Skeletal muscle tissue (tissue), 4 donors: ENCODE measurements around the gene C11orf21. TPM values are rescaled to one million over a fixed set of nuclear protein-coding genes. Genes with fewer than 3 reads are reported as not detected.

Experiments
- H3K27ac ChIP-seq: one replicate; pipeline ENCODE4 v1.7.0; 2013; ENCODE audit warnings: mild to moderate bottlenecking, low read depth, low read length, inconsistent platforms
- H3K27me3 ChIP-seq, 3 donors: one replicate each; pipeline ENCODE4 v1.7.0; 2013; ENCODE audit warnings: low read length in 3 of 3; ENCODE audit not compliant: control insufficient read depth in 3 of 3, insufficient read depth in 3 of 3
- H3K36me3 ChIP-seq, 3 donors: one replicate each; pipeline ENCODE4 v1.7.0; 2013; ENCODE audit warnings: low read length in 3 of 3; ENCODE audit not compliant: control insufficient read depth in 3 of 3, insufficient read depth in 3 of 3
- H3K4me1 ChIP-seq, 3 donors: one replicate each; pipeline ENCODE4 v1.7.0; 2013; ENCODE audit warnings: low read length in 3 of 3, mild to moderate bottlenecking in 3 of 3; ENCODE audit not compliant: control insufficient read depth in 3 of 3, insufficient read depth in 3 of 3
- H3K4me3 ChIP-seq, 3 donors: one replicate each; pipeline ENCODE4 v1.7.0; 2013; ENCODE audit warnings: low read length in 3 of 3
- H3K9ac ChIP-seq, 3 donors: one replicate each; pipeline ENCODE4 v1.7.0; 2013; ENCODE audit warnings: low read length in 3 of 3, mild to moderate bottlenecking in 3 of 3, moderate library complexity in 2 of 3, low read depth in 1 of 3
- H3K9me3 ChIP-seq, 3 donors: one replicate each; pipeline ENCODE4 v1.7.0; 2013; ENCODE audit warnings: low read length in 3 of 3; ENCODE audit not compliant: control insufficient read depth in 3 of 3
- total RNA-seq: library from RNA; depleted of rRNA; stranded (reverse); fragments of >200 nt; gene quantifications from one replicate; pipeline ENCODE4 v1.2.3, GENCODE V29; 2014
- donor health status: Osteomylitis.

C11orf21 gene
- total RNA-seq, 1 donor from 2014 or later: 1.6 TPM

- Histone ChIP-seq H3K27ac (no peak overlapping the region), H3K9ac (no peak overlapping the region), H3K9me3 (peaks cover 0 to 2% (median 0%) of the 10 kb centered on the region in 3 donors), H3K4me3 (no peak overlapping the region), H3K27me3 (peaks cover 35 to 67% (median 50%) of the 10 kb centered on the region in 3 donors), H3K36me3 (no peaks in the 10 kb centered on the region), H3K4me1 (no peaks in the 10 kb centered on the region)
Measured at GRCh38 chr11:2266586-2267305, 35.0 kb downstream of the C11orf21 start.

GRCh38 chr11:2265854-2266585, 35.7 kb downstream of the C11orf21 start:
- Histone ChIP-seq H3K36me3 (no peaks in the 10 kb centered on the region), H3K27me3 (peaks cover 37 to 67% (median 50%) of the 10 kb centered on the region in 3 donors), H3K27ac (no peak overlapping the region), H3K4me3 (no peak overlapping the region), H3K4me1 (no peaks in the 10 kb centered on the region), H3K9ac (no peak overlapping the region), H3K9me3 (peaks cover 0 to 2% (median 0%) of the 10 kb centered on the region in 3 donors)

DNA sequence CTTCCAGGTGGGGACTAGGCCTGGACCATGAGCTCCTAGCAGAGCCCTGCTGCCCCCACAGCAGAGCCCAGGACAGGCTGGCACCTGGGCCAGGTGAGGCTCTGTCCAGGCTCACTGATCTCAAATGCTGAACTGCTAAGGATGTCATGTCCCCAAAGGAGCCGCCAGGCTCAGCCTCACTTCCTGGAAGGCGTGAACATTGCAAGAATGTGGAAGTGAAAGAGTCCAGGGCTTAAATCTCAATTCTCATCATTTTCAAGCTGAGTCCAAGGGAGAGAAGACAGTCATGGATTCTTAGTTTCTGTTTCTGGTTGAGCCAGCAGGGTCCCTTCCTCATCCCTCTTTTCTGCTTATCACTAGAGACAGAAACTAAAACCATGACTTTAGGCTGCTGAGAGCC, 36.3 kb downstream of the C11orf21 start:
- no peaks in the 10 kb centered on the region for H3K4me1 ChIP-seq
- no peak overlapping the region for H3K4me3 ChIP-seq
- H3K27ac ChIP-seq: no peak overlapping the region
- no peak overlapping the region for H3K9ac ChIP-seq
- H3K27me3 ChIP-seq: peaks cover 38 to 67% (median 50%) of the 10 kb centered on the region in 3 donors
- no peaks in the 10 kb centered on the region for H3K36me3 ChIP-seq
- H3K9me3 ChIP-seq: peaks cover 0 to 2% (median 0%) of the 10 kb centered on the region in 3 donors

GRCh38 chr11:2264366-2265053, 37.2 kb downstream of the C11orf21 start:
- H3K9me3 ChIP-seq: peaks cover 0 to 2% (median 0%) of the 10 kb centered on the region in 3 donors
- H3K36me3 ChIP-seq: no peaks in the 10 kb centered on the region
- H3K27me3 ChIP-seq: peaks cover 32 to 64% (median 48%) of the 10 kb centered on the region in 3 donors
- no peak overlapping the region for H3K4me3 ChIP-seq
- no peak overlapping the region for H3K27ac ChIP-seq
- no peaks in the 10 kb centered on the region for H3K4me1 ChIP-seq
- no peak overlapping the region for H3K9ac ChIP-seq

GRCh38 chr11:2263724-2264360, 37.9 kb downstream of the C11orf21 start:
- H3K36me3 ChIP-seq: no peaks in the 10 kb centered on the region
- no peak overlapping the region for H3K4me3 ChIP-seq
- H3K9ac ChIP-seq: no peak overlapping the region
- H3K27ac ChIP-seq: no peak overlapping the region
- peaks cover 37 to 66% (median 48%) of the 10 kb centered on the region in 3 donors for H3K27me3 ChIP-seq
- no peaks in the 10 kb centered on the region for H3K4me1 ChIP-seq
- H3K9me3 ChIP-seq: peaks cover 0 to 2% (median 0%) of the 10 kb centered on the region in 3 donors

DNA sequence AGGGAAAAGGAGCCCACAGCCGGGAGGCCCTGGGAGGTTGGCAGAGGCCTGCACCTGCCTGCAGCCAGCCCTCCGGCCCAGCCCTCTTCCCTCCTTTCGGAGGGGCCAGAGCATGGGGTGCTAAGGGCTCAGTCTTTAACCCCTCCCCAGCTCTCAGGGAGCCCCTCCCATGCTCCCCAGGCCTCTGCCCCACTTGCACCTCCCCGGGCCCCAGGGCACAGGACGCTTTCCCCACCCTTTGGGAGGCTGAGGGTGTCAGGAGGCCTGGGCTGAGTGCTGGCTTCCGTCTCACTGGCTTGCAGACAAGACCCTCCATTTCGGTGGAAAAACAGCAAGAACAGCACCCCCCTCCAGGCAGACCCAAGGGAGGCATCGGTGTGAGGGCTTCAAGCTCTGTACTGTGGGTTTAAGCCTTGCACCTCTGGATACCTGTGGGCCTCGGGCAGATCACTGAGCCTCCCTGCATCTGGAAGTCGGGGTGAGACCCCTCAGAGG, 38.6 kb downstream of the C11orf21 start:
- Histone ChIP-seq H3K4me3 (no peak overlapping the region), H3K36me3 (no peaks in the 10 kb centered on the region), H3K27me3 (peaks cover 34 to 63% (median 46%) of the 10 kb centered on the region in 3 donors), H3K27ac (no peak overlapping the region), H3K9me3 (peaks cover 0 to 2% (median 0%) of the 10 kb centered on the region in 3 donors), H3K9ac (no peak overlapping the region), H3K4me1 (no peaks in the 10 kb centered on the region)

GRCh38 chr11:2262301-2263070, 39.2 kb downstream of the C11orf21 start:
- Histone ChIP-seq H3K27me3 (peaks cover 29 to 57% (median 39%) of the 10 kb centered on the region in 3 donors), H3K27ac (no peak overlapping the region), H3K4me3 (no peak overlapping the region), H3K9ac (no peak overlapping the region), H3K4me1 (no peaks in the 10 kb centered on the region), H3K36me3 (no peaks in the 10 kb centered on the region), H3K9me3 (peaks cover 0 to 2% (median 0%) of the 10 kb centered on the region in 3 donors)

GRCh38 chr11:2261436-2262230, 40.1 kb downstream of the C11orf21 start:
- Histone ChIP-seq H3K27ac (no peak overlapping the region), H3K4me3 (no peak overlapping the region), H3K27me3 (peaks cover 27 to 49% (median 35%) of the 10 kb centered on the region in 3 donors), H3K9ac (no peak overlapping the region), H3K9me3 (peaks cover 0 to 2% (median 0%) of the 10 kb centered on the region in 3 donors), H3K4me1 (no peaks in the 10 kb centered on the region), H3K36me3 (no peaks in the 10 kb centered on the region)
